HCT116 (cell line): ENCODE data around the gene GPR63.

Experiments
- CTCF ChIP-seq, 3 experiments: fragments of 200-600 bp in 1 of 3; sonication (generic) in 1 of 3; IDR thresholded peaks in 2 of 3; conservative IDR thresholded peaks in 1 of 3; 2 replicates each; pipeline ENCODE4 v1.5.1; 2012 to 2017; ENCODE audit warnings: low read depth in 2 of 3, low read length in 2 of 3, antibody characterized with exemption in 1 of 3, borderline replicate concordance in 1 of 3, control low read depth in 1 of 3, mild to moderate bottlenecking in 1 of 3, mixed read lengths in 1 of 3, mixed run types in 1 of 3, moderate library complexity in 1 of 3; ENCODE audit not compliant: insufficient read depth in 1 of 3
- EGR1 ChIP-seq: IDR thresholded peaks from 2 replicates; pipeline ENCODE4 v1.6.1; 2012; ENCODE audit warnings: low read depth
- POLR2AphosphoS5 ChIP-seq: IDR thresholded peaks from 2 replicates; pipeline ENCODE4 v1.6.1; 2011; ENCODE audit warnings: mild to moderate bottlenecking, low read depth, low read length, moderate library complexity
- REST ChIP-seq: IDR thresholded peaks from 2 replicates; pipeline ENCODE4 v1.6.1; 2012; ENCODE audit warnings: low read depth
- ZNF274 ChIP-seq: fragments of 200-500 bp; sonication (Bioruptor generic); IDR thresholded peaks from 2 replicates; pipeline ENCODE4 v1.6.1; 2014; ENCODE audit warnings: mild to moderate bottlenecking, low read depth, low read length, inconsistent platforms

- TF ChIP-seq CTCF (IDR thresholded peaks at IDR 0.05 in 2 of 3, conservative IDR thresholded peaks at IDR 0.05 in 1 of 3; ENCODE audit: borderline replicate concordance in 1 of 3, insufficient read depth in 1 of 3, low read depth in 2 of 3, low read length in 2 of 3) = no peak
- TF ChIP-seq POLR2AphosphoS5 = no peak
- TF ChIP-seq REST = no peak
- no peak for TF ChIP-seq ZNF274
- no peak for TF ChIP-seq EGR1
Measured at GRCh38 chr6:96812077-96812703, 25.1 kb downstream of the GPR63 start.
